ENCODE measurements around the gene PALM3.

DNA sequence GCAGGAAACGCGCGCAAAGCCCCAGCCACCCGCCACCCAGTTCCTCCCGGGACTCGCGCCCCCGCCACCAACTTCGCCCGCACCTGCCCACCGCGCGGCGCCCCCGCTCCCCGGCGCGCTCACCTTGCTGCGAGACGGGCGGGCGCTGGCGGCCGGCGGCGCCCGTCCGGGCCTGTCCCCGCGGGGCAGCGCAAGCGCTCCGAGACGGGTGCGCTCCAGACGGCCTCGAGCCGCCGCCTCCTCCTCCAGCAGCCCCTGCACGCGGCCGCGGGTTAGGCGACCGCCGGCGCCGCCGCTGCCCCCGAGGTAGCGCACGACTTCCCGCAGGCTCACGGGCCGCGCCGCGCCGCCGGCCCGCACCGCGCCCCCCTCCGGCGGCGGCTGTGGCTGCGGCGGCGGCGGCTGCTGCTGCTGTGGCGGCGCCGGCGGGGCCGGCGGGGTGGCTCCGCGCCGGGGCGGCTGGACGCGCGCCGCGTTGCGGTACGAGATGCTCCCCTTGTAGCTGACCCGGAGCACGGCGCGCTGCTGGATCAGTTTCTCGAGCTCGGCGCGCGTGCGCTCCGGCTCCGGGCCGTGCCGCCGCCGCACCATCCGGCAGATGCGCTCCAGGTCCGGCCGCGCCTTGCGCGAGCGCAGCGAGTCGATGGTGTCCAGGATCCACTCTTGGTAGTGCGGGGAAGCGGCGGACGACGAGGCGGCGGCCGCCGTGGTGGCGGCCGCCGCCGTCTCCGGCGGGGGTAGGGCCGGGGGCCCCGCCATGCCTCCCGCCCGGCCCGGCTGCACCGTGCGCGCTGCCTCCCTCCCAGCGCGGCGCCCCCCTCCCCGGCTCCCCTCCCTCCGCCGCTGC lies 28.0 kb upstream of the PALM3 start:
- TF ChIP-seq EZH2 (IDR thresholded peaks at IDR 0.05) (no peak), POLR2AphosphoS5 (IDR thresholded peaks at IDR 0.05; ENCODE audit: borderline replicate concordance, low read depth, low read length) (no peak)
